Uterus (tissue), 4 donors: ENCODE data around the gene LINGO1. TPM values are rescaled to one million over a fixed set of nuclear protein-coding genes. Genes with fewer than 3 reads are reported as not detected.

ENCODE experiments used
- DNase-seq, 2 donors: peaks; one replicate each; pipeline ENCODE4 v3.0.0-alpha.2; 2019 to 2020
- H3K27ac ChIP-seq, 2 donors: fragments of 200-600 bp; sonication (generic); 1 replicate in 1 of 2; 2 replicates in 1 of 2; pipeline ENCODE4 v1.5.1; 2016 to 2018
- H3K27me3 ChIP-seq, 2 donors: fragments of 200-600 bp; sonication (generic); one replicate each; pipeline ENCODE4 v1.5.1; 2018 to 2019; ENCODE audit warnings: control low read depth in 1 of 2
- H3K36me3 ChIP-seq, 2 donors: fragments of 200-600 bp; sonication (generic); one replicate each; pipeline ENCODE4 v1.5.1; 2019; ENCODE audit warnings: control low read depth in 1 of 2
- H3K4me1 ChIP-seq, 2 donors: fragments of 200-600 bp; sonication (generic); one replicate each; pipeline ENCODE4 v1.5.1; 2018 to 2019; ENCODE audit warnings: control low read depth in 1 of 2
- H3K4me3 ChIP-seq, 2 donors: fragments of 200-600 bp; sonication (generic); 1 replicate in 1 of 2; 2 replicates in 1 of 2; pipeline ENCODE4 v1.5.1; 2018 to 2019; ENCODE audit warnings: mild to moderate bottlenecking in 1 of 2
- H3K9me3 ChIP-seq, 2 donors: fragments of 200-600 bp; sonication (generic); one replicate each; pipeline ENCODE4 v1.5.1; 2019; ENCODE audit warnings: control low read depth in 1 of 2
- POLR2A ChIP-seq, 2 donors: fragments of 450-650 bp; IDR thresholded peaks; one replicate each; pipeline ENCODE4 v1.6.1; 2016; ENCODE audit warnings: antibody characterized with exemption in 2 of 2, mild to moderate bottlenecking in 1 of 2, moderate library complexity in 1 of 2
- intact Hi-C: fragments of 100-400 bp; cut with DNase I; formaldehyde crosslinking; loops from one replicate; pipeline ENCODE4 v1.15.1; 2023; ENCODE audit warnings: low total_unique reads
- total RNA-seq, 4 donors: library from RNA; depleted of rRNA in 3 of 4; stranded (reverse); fragments of >200 nt in 3 of 4; gene quantifications; one replicate each; pipeline versions ENCODE4 v1.1.0 to v1.2.4, GENCODE V29; 2014 to 2023
- TF ChIP-seq, protein P1 (sequence below), 4 experiments: fragments of 200-600 bp in 2 of 4; fragments of 450-650 bp in 2 of 4; sonication (generic) in 2 of 4; IDR thresholded peaks; one replicate each; pipeline ENCODE4 v1.5.1; 2016 to 2019; ENCODE audit warnings: antibody characterized with exemption in 4 of 4, mild to moderate bottlenecking in 2 of 4, moderate library complexity in 1 of 4
- donor health status: DM: yes; HTN: yes; CAD: no.

LINGO1 gene
- total RNA-seq, 4 donors from 2014 or later: 0.26 to 9.6 (median 8.4) TPM; not detected in 1

DNA sequence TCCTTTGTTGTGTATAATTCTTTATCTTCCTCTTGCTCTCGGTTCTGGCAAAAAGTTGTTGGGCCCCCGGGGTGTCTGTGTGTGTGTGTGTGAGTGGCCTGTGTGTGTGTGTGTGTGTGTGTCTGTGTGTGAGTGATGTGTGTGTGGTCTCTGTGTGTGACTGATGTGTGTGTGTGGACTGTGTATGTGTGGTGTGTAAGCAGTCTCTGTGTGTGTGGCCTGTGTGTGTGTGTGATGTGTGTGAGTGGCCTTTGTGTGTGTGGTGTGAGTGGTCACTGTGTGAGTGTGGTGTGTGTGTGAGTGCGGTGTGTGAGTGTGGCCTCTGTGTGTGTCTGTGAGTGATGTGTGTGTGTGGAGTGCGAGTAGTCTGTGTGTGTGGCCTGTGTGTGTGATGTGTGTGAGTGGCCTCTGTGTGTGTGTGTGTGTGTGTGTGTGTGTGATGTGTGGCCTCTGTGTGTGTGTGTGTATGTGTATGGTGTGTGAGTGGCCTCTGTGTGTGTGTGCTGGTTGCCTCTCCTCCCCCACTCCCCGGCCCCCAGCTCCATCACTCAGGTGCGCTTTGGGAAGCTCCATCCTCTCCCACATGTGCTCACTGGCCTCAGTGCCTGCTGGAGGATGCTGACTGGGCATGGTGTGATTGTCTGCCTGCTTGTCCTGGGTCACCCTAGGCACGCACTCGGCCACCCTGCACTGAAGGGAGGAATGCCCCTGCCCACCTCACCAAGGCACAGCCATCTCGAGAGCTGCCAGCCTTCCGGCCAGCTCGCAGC, 8.8 kb downstream of the LINGO1 start:
- H3K4me1 ChIP-seq: no peaks in the 10 kb centered on the region
- H3K27ac ChIP-seq: no peak overlapping the region
- no peaks in the 10 kb centered on the region for H3K27me3 ChIP-seq
- H3K4me3 ChIP-seq: no peak overlapping the region
- no peak for DNase-seq
- intact Hi-C loops: no loop called here
- H3K9me3 ChIP-seq: no peaks in the 10 kb centered on the region
- no peaks in the 10 kb centered on the region for H3K36me3 ChIP-seq
- TF ChIP-seq, protein P1, sequence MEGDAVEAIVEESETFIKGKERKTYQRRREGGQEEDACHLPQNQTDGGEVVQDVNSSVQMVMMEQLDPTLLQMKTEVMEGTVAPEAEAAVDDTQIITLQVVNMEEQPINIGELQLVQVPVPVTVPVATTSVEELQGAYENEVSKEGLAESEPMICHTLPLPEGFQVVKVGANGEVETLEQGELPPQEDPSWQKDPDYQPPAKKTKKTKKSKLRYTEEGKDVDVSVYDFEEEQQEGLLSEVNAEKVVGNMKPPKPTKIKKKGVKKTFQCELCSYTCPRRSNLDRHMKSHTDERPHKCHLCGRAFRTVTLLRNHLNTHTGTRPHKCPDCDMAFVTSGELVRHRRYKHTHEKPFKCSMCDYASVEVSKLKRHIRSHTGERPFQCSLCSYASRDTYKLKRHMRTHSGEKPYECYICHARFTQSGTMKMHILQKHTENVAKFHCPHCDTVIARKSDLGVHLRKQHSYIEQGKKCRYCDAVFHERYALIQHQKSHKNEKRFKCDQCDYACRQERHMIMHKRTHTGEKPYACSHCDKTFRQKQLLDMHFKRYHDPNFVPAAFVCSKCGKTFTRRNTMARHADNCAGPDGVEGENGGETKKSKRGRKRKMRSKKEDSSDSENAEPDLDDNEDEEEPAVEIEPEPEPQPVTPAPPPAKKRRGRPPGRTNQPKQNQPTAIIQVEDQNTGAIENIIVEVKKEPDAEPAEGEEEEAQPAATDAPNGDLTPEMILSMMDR (IDR thresholded peaks at IDR 0.05): no peak
- no peak for TF ChIP-seq POLR2A (IDR thresholded peaks at IDR 0.05)

GRCh38 chr15:77622934-77623754, 9.6 kb downstream of the LINGO1 start:
- TF ChIP-seq, protein P1 (IDR thresholded peaks at IDR 0.05): no peak
- no peak for TF ChIP-seq POLR2A (IDR thresholded peaks at IDR 0.05)
- intact Hi-C loops: no loop called here
- Histone ChIP-seq H3K27me3 (no peaks in the 10 kb centered on the region), H3K4me1 (no peaks in the 10 kb centered on the region), H3K36me3 (no peaks in the 10 kb centered on the region), H3K9me3 (no peaks in the 10 kb centered on the region), H3K4me3 (no peak overlapping the region), H3K27ac (no peak overlapping the region)
- no peak for DNase-seq

DNA sequence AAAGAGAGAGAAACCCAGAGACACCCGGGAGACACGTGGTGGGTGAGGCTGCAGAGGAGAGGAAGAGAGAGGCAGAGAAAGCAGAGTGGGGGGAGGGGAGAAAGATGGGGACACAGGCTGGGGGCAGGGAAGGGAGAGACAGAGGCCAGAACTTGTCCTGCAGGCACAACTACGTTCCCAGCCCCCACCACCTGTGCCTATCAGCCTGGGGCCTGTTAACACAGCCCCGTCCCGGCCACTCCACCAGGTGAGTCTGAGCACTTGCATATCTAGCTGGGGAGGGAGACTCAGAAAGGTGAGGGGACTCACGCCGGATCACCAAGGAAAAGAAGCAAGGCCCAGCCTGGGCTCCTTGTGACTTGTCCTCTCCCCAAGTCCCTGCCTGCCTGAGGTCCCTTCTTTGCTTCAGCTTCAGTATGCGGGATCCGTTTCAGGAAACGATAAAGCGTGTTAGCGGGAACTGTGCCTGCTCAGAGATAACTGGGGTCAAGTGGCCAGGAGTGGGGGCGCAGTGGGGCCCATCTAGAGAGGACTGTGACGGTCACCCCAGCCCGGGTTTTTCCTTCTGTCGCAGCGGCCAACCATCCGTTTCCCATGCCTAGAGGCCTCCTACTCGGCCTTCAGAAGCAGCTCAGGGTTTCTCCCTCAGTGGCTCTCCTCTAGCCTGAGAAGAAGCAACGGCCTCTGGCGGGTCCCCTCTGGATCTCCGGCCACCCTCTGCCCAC, 10.3 kb downstream of the LINGO1 start:
- TF ChIP-seq, protein P1 (IDR thresholded peaks at IDR 0.05): no peak
- TF ChIP-seq POLR2A (IDR thresholded peaks at IDR 0.05): no peak
- no peaks in the 10 kb centered on the region for H3K9me3 ChIP-seq
- no peak overlapping the region for H3K4me3 ChIP-seq
- no peaks in the 10 kb centered on the region for H3K4me1 ChIP-seq
- intact Hi-C loops: no loop called here
- H3K36me3 ChIP-seq: no peaks in the 10 kb centered on the region
- no peaks in the 10 kb centered on the region for H3K27me3 ChIP-seq
- no peak for DNase-seq
- H3K27ac ChIP-seq: no peak overlapping the region

DNA sequence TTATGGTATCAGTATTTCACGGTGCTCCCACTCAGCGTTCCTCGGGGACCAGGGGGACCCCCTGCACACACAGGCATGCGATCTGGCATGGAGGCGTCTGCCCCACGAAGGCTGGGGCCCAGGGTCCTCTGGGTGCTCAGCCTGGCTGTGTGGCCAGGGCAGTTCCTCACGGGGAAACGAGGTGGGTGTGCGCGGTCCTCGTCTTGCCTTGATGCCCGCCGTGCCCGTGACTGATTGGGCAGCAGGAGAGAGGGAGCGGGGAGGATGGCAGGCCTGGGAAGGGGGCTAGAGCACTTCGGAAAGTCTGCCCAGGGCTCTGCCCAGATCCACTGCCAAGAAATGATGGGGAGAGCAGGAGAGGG, 10.9 kb downstream of the LINGO1 start:
- H3K4me1 ChIP-seq: no peaks in the 10 kb centered on the region
- no peak for DNase-seq
- intact Hi-C loops: no loop called here
- H3K27ac ChIP-seq: no peak overlapping the region
- H3K27me3 ChIP-seq: no peaks in the 10 kb centered on the region
- no peaks in the 10 kb centered on the region for H3K36me3 ChIP-seq
- TF ChIP-seq, protein P1 (IDR thresholded peaks at IDR 0.05): no peak
- TF ChIP-seq POLR2A (IDR thresholded peaks at IDR 0.05): no peak
- H3K4me3 ChIP-seq: no peak overlapping the region
- H3K9me3 ChIP-seq: no peaks in the 10 kb centered on the region
